Right lobe of liver (tissue), 4 donors: ENCODE measurements around the gene KLC1.

Experiments
- CTCF ChIP-seq, 4 donors: fragments of 200-600 bp in 3 of 4; fragments of 450-650 bp in 1 of 4; IDR thresholded peaks; one replicate each; pipeline versions ENCODE4 v1.5.1 to v1.8.0; 2016 to 2022; ENCODE audit warnings: antibody characterized with exemption in 4 of 4, mild to moderate bottlenecking in 2 of 4
- POLR2A ChIP-seq: fragments of 450-650 bp; IDR thresholded peaks from one replicate; pipeline ENCODE4 v1.6.1; 2017; ENCODE audit warnings: antibody characterized with exemption, mild to moderate bottlenecking
- donor health status: DM: no; HTN: no; CAD: no.
- donor health status: DM: no; HTN: no; CAD: no.
- donor health status: DM: no; HTN: yes; CAD: no.

- TF ChIP-seq POLR2A (no peak), CTCF (IDR thresholded peaks at IDR 0.05) (no peak)
Measured at GRCh38 chr14:103630364-103631108, 1.5 kb downstream of the KLC1 start.
